Testis (tissue), 2 donors: Measurements from ENCODE around the gene ZMIZ2.

Experiments used
- POLR2A ChIP-seq: fragments of 450-650 bp; IDR thresholded peaks from one replicate; pipeline ENCODE4 v1.6.1; 2017; ENCODE audit warnings: antibody characterized with exemption, mild to moderate bottlenecking, moderate library complexity
- TF ChIP-seq, protein P1 (sequence below), 3 experiments: fragments of 450-650 bp in 2 of 3; fragments of 200-600 bp in 1 of 3; sonication (generic) in 1 of 3; IDR thresholded peaks; one replicate each; pipeline ENCODE4 v1.5.1; 2016 to 2019; ENCODE audit warnings: antibody characterized with exemption in 3 of 3, mild to moderate bottlenecking in 2 of 3, moderate library complexity in 1 of 3

DNA sequence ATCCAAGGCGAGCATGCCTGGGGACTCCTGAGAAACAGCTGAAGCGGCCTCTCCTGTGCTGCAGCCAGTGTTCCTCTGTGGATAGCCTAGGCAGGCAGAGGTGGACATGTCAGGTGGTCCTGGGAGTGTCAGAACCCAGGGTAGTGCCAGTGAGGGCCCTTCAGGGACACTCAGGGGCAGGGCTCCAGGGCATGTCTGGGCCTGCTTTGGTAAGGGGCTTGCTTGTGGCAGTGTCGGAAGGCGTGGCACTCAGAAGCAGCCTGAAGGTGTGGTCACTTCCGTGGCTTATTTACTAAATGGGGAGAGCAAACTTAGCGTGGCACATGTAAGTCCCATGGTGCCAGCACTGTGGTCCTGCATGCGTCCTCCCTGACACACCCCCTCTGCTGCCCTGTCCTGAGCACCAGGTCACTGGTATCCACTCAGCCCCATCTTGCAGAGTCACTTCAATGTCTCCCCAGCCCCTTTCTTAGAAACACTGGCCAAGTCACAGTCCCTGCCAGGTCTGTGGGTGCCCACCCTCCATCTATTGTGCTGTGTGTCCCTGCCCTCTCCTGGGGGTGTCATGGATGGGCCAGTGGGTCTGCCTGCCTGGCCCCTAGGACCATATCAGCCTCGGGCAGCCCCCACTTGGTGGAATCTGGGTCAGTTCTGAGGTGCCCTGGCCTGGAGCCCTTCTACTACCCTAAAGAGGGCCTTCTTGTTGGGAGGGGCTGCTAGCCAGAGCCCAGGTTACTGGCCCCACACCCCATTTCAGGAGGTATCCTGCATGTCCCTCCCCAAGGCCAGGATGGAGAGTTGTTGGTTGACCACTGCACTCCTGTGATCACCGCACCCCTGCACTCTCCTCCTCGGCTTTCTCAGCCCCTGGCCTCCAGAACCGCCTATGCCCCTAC lies 6.4 kb downstream of the ZMIZ2 start:
- TF ChIP-seq, protein P1, sequence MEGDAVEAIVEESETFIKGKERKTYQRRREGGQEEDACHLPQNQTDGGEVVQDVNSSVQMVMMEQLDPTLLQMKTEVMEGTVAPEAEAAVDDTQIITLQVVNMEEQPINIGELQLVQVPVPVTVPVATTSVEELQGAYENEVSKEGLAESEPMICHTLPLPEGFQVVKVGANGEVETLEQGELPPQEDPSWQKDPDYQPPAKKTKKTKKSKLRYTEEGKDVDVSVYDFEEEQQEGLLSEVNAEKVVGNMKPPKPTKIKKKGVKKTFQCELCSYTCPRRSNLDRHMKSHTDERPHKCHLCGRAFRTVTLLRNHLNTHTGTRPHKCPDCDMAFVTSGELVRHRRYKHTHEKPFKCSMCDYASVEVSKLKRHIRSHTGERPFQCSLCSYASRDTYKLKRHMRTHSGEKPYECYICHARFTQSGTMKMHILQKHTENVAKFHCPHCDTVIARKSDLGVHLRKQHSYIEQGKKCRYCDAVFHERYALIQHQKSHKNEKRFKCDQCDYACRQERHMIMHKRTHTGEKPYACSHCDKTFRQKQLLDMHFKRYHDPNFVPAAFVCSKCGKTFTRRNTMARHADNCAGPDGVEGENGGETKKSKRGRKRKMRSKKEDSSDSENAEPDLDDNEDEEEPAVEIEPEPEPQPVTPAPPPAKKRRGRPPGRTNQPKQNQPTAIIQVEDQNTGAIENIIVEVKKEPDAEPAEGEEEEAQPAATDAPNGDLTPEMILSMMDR (IDR thresholded peaks at IDR 0.05), result no peak
- no peak for TF ChIP-seq POLR2A
